ENCODE data around the gene ABHD14A.

The ABHD14A gene

GRCh38 chr3:52018319-52019000 is 43.6 kb downstream of the ABHD14A start:
- DNase-seq (ENCODE audit: low read depth, low spot score) = no peak

- no peak for DNase-seq (ENCODE audit: low read depth, low spot score)
Measured at GRCh38 chr3:52019352-52020080, 44.7 kb downstream of the ABHD14A start.

GRCh38 chr3:52020796-52021195 is 45.9 kb downstream of the ABHD14A start:
- DNase-seq (ENCODE audit: low read depth, low spot score) = no peak

GRCh38 chr3:52021489-52022268 is 46.8 kb downstream of the ABHD14A start:
- DNase-seq (ENCODE audit: low read depth, low spot score) = no peak

- no peak for DNase-seq (ENCODE audit: low read depth, low spot score)
Measured at GRCh38 chr3:52022323-52023100, 47.6 kb downstream of the ABHD14A start.

GRCh38 chr3:52023101-52023770 is 48.4 kb downstream of the ABHD14A start:
- DNase-seq (ENCODE audit: low read depth, low spot score) = no peak

- no peak for DNase-seq (ENCODE audit: low read depth, low spot score)
Measured at GRCh38 chr3:52023860-52024764, 49.2 kb downstream of the ABHD14A start.

- no peak for DNase-seq (ENCODE audit: low read depth, low spot score)
Measured at GRCh38 chr3:52024765-52025452, 50.0 kb downstream of the ABHD14A start.

- DNase-seq (ENCODE audit: low read depth, low spot score) = no peak
Measured at GRCh38 chr3:52025453-52025852, 50.6 kb downstream of the ABHD14A start.

GRCh38 chr3:52026041-52026440 is 51.2 kb downstream of the ABHD14A start:
- no peak for DNase-seq (ENCODE audit: low read depth, low spot score)

GRCh38 chr3:52028572-52028971 is 53.7 kb downstream of the ABHD14A start:
- DNase-seq (ENCODE audit: low read depth, low spot score) = no peak

GRCh38 chr3:52029053-52029452 is 54.2 kb downstream of the ABHD14A start:
- no peak for DNase-seq (ENCODE audit: low read depth, low spot score)

- no peak for DNase-seq (ENCODE audit: low read depth, low spot score)
Measured at GRCh38 chr3:52029535-52029934, 54.7 kb downstream of the ABHD14A start.
